KMS-11 (cell line): Measurements from ENCODE around the gene PYGM.

Experiments used
- H2AFZ ChIP-seq: fragments of 200-600 bp; sonication (generic); 2 replicates; pipeline ENCODE4 v1.6.1; 2016; ENCODE audit warnings: antibody characterized with exemption, mixed run types, low read depth
- H3K27ac ChIP-seq: fragments of 200-600 bp; sonication (generic); 2 replicates; pipeline ENCODE4 v1.6.1; 2016; ENCODE audit warnings: mild to moderate bottlenecking, mixed run types
- H3K27me3 ChIP-seq: fragments of 200-600 bp; sonication (generic); 2 replicates; pipeline ENCODE4 v1.6.1; 2017; ENCODE audit warnings: mild to moderate bottlenecking, low read depth, mixed run types, moderate library complexity; ENCODE audit not compliant: insufficient read depth
- H3K36me3 ChIP-seq: fragments of 200-600 bp; sonication (generic); 2 replicates; pipeline ENCODE4 v1.6.1; 2017; ENCODE audit warnings: mild to moderate bottlenecking, mixed run types; ENCODE audit not compliant: insufficient read depth
- H3K4me1 ChIP-seq: fragments of 200-600 bp; sonication (generic); 2 replicates; pipeline ENCODE4 v1.6.1; 2016; ENCODE audit warnings: mild to moderate bottlenecking, low read depth, mixed run types; ENCODE audit not compliant: poor library complexity, severe bottlenecking
- H3K4me2 ChIP-seq: fragments of 200-600 bp; sonication (generic); 2 replicates; pipeline ENCODE4 v1.7.0; 2016; ENCODE audit warnings: mild to moderate bottlenecking, mixed run types
- H3K4me3 ChIP-seq: fragments of 200-600 bp; sonication (generic); IDR thresholded peaks from 2 replicates; pipeline ENCODE4 v1.6.1; 2017; ENCODE audit warnings: low read depth, low read length, mixed read lengths; ENCODE audit not compliant: insufficient read depth
- H3K79me2 ChIP-seq: fragments of 200-600 bp; sonication (generic); 2 replicates; pipeline ENCODE4 v1.6.1; 2016; ENCODE audit warnings: low read depth, mixed run types; ENCODE audit not compliant: insufficient read depth
- H3K9ac ChIP-seq: fragments of 200-600 bp; sonication (generic); 2 replicates; pipeline ENCODE4 v1.6.1; 2016; ENCODE audit warnings: mild to moderate bottlenecking, mixed run types
- H4K20me1 ChIP-seq: fragments of 200-600 bp; sonication (generic); 2 replicates; pipeline ENCODE4 v1.6.1; 2016; ENCODE audit warnings: mild to moderate bottlenecking, mixed run types; ENCODE audit not compliant: insufficient read depth
- CTCF ChIP-seq: fragments of 200-600 bp; sonication (generic); conservative IDR thresholded peaks from 2 replicates; pipeline ENCODE4 v1.6.1; 2017; ENCODE audit warnings: low read depth, mild to moderate bottlenecking, antibody characterized with exemption, low read length, moderate library complexity, mixed read lengths

The PYGM gene

GRCh38 chr11:64796047-64796756 is 36.4 kb upstream of the PYGM start:
- Histone ChIP-seq H3K27ac (no peak overlapping the region), H3K36me3 (no peaks in the 10 kb centered on the region), H3K4me2 (no peak overlapping the region), H2AFZ (no peak overlapping the region), H4K20me1 (no peaks in the 10 kb centered on the region), H3K27me3 (no peaks in the 10 kb centered on the region), H3K4me1 (no peaks in the 10 kb centered on the region), H3K4me3 (no peak overlapping the region), H3K9ac (no peak overlapping the region), H3K79me2 (no peaks in the 10 kb centered on the region)
- TF ChIP-seq CTCF: no peak

- H3K36me3 ChIP-seq: no peaks in the 10 kb centered on the region
These were observed 34.8 kb upstream of the PYGM start for GRCh38 chr11:64794526-64794925.

GRCh38 chr11:64793271-64794160 is 33.7 kb upstream of the PYGM start:
- H2AFZ ChIP-seq: no peak overlapping the region
- H3K27me3 ChIP-seq: no peaks in the 10 kb centered on the region
- H3K4me2 ChIP-seq: no peak overlapping the region
- no peaks in the 10 kb centered on the region for H3K4me1 ChIP-seq
- no peak overlapping the region for H3K4me3 ChIP-seq
- H3K36me3 ChIP-seq: no peaks in the 10 kb centered on the region
- no peaks in the 10 kb centered on the region for H3K79me2 ChIP-seq
- no peak for TF ChIP-seq CTCF
- H4K20me1 ChIP-seq: no peaks in the 10 kb centered on the region
- H3K9ac ChIP-seq: no peak overlapping the region
- no peak overlapping the region for H3K27ac ChIP-seq

More at GRCh38 chr11:64794526-64794925, 34.8 kb upstream of the PYGM start:
- H2AFZ ChIP-seq: no peak overlapping the region
- no peaks in the 10 kb centered on the region for H3K4me1 ChIP-seq
- no peak overlapping the region for H3K9ac ChIP-seq
- H3K4me2 ChIP-seq: no peak overlapping the region
- TF ChIP-seq CTCF: no peak
- H3K27ac ChIP-seq: no peak overlapping the region
- H4K20me1 ChIP-seq: no peaks in the 10 kb centered on the region
- no peak overlapping the region for H3K4me3 ChIP-seq
- H3K79me2 ChIP-seq: no peaks in the 10 kb centered on the region
- H3K27me3 ChIP-seq: no peaks in the 10 kb centered on the region

- H3K4me2 ChIP-seq: no peak overlapping the region
- no peak overlapping the region for H2AFZ ChIP-seq
- no peak overlapping the region for H3K4me3 ChIP-seq
- H3K79me2 ChIP-seq: no peaks in the 10 kb centered on the region
- H4K20me1 ChIP-seq: no peaks in the 10 kb centered on the region
- no peak overlapping the region for H3K27ac ChIP-seq
- no peaks in the 10 kb centered on the region for H3K4me1 ChIP-seq
- no peaks in the 10 kb centered on the region for H3K27me3 ChIP-seq
- no peak overlapping the region for H3K9ac ChIP-seq
- no peak for TF ChIP-seq CTCF
- H3K36me3 ChIP-seq: no peaks in the 10 kb centered on the region
These were observed 32.7 kb upstream of the PYGM start for GRCh38 chr11:64792482-64792881.
